CD4-positive, alpha-beta T cell treated with Interleukin-12 subunit alpha and Interleukin-12 subunit beta, for 1 hour (primary cell): ENCODE measurements around the gene PSMD12.

Experiments used
- DNase-seq: peaks from one replicate; pipeline ENCODE4 v3.0.0-alpha.2; 2020

PSMD12 gene

DNA sequence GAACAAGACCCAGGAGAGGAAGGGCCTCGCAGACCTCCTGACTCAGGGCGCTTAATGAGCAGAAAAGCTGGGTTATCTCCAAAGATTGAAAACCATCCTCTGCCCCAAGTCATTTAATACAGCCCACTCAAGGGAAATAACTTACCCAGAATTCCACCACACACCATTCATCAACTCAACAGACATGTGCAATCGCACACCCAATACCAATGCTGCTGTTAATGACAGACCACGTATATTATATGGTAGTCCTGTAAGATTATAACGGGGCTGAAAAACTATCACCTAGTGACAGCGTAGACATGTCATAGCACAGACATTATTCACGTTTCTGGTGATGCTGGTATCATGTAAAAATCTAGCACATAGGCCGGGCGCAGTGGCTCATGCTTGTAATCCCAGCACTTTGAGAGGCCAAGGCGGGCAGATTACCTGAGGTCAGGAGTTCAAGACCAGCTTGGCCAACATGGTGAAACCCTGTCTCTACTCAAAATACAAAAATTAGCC, 68.9 kb downstream of the PSMD12 start:
- DNase-seq, result no peak

DNA sequence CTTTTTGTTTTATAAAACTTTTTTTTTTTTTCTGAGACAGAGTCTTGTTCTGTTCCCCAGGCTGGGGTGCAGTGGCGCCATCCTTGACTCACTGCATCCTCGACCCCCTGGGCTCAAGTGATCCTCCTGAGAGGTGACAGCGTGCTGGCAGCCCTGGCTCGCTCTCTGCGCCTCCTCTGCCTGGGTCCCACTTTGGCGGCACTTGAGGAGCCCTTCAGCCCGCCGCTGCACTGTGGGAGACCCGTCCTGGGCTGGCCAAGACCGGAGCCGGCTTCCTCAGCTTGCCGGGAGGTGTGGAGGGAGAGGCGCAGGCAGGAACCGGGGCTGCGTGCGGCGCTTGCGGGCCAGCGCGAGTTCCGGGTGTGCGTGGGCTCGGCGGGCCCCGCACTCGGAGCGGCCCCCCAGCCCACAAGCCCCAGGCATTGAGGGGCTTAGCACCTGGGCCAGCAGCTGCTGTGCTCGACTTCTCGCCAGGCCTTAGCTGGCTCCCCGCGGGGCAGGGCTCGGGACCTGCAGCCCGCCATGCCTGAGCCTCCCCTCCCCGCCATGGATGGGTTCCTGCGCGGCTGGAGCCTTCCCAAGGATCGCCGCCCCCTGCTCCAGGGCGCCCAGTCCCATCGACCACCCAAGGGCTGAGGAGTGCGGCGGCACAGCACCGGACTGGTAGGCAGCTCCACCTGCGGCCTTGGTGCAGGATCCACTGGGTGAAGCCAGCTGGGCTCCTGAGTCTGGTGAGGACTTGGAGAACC, 71.8 kb downstream of the PSMD12 start:
- DNase-seq, result no peak

DNA sequence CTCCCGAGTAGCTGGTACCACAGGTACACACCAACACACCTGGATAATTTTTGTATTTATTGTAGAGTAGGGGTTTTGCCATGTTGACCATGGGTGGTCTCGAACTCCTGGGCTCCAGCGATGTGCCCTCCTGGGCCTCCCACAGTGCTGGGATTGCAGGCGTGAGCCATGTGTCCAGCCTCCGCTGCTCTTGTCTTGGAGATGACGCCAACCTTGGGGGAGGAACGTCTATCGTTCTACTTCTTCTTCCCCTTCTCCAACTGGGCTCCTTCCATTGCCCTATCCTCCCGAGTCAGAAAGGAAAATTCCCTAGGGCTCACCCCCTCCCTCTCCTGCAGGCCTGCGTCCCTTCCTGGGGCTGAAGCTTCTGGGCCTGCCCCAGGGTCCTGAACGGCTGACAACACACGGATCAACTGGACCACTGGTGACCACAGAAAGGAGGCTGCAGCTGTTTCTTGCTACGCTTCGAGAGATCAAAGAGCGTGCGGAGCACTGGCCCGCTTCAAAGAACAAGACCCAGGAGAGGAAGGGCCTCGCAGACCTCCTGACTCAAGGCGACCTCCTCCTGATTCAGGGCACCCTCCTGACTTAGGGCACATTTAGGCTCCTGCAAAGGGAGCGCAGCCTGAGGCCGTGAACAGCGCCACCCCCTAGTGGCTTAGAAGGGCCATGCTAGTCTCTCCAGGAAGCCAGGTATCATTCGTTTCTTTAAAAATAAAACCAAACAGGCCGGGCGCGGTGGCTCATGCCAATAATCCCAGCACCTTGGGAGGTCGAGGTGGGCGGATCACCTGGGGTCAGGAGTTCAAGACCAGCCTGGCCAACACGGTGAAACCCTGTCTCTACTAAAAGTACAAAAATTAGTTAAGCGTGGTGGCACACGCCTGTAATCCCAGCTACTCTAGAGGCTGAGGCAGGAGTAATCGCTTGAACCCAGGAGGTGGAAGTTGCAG, 72.8 kb downstream of the PSMD12 start:
- DNase-seq, result peak; percentile 77

DNA sequence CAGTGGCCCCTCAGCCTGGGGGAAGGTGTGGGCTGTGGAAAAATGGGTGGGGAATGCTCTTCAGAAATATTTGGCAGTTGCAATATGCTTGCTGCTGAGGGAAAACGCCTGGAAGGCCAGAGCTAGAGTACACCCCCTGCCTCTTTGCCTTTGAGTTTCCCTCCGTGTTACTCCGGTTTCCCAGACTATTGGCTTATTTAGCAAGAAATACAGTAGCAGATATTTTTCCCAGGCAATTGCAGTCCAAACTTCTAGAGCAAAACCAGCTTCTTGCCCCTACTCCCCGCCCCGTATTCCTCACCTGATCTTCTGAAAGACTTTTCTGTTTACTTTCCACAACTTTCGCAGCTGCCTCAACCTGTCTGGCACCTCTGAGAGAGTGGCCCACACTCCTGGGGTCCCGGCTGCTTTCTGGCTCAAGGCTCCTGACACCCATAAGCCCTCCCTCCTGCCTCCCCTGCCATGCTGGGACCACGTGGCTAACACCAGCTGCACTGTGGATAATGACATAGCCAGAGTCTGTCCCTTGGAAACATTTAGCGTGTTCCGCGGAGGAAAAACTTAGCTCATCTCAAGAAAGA, 75.6 kb downstream of the PSMD12 start:
- no peak for DNase-seq

DNA sequence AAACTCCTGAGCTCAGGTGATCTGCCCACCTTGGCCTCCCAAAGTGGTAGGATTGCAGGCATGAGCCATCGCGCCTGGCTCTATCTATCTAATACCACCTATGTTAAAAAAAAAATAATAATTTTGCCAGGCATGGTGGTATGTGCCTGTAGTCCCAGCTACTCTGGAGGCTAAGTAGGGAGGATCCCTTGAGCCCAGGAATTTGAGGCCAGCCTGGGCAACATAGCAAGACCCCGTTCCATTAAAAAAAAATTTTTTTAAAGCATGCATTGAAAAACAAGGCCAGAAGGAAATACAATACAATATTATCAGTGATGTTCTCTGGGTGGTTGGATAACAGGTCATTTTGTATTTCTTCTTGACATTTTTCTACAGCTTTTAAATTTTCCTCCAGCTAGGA, 76.1 kb downstream of the PSMD12 start:
- DNase-seq, result no peak

DNA sequence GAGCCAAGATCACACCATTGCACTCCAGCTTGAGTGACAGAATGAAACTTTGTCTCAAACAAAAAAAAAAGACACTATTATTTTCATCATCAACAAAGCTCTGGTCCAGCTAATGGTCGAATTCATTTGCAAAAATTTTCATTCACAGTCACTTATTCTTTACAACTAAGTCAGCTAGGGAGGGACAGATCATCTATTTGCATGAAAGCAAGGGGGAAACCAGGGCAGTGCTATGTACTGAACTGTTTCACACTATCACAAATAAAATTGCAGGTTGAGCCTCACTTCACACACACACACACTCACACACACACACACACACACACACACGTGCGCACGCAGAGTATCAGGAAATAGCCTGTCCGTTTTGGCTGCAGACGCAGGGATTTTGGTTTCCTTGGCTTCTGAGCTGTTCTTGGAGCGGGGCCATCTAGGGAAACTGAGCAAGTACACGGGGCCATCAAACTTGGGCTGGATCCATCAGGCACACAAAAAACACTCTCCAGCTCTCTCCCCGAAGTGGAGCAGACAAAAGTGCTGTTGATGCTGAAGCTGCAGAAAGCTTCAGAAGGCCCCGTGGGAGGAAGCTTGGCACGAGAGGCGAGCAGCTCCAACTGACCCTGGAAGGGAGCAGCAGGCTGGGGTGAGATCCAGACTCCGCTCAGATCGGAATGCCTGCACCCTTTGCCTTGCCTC, 77.0 kb downstream of the PSMD12 start:
- peak; percentile 0 for DNase-seq
